Measurements from ENCODE around the gene C1QTNF8.
A peak's percentile ranks its signal among the peaks of the same experiment; 100 is the strongest.

C1QTNF8 gene

DNA sequence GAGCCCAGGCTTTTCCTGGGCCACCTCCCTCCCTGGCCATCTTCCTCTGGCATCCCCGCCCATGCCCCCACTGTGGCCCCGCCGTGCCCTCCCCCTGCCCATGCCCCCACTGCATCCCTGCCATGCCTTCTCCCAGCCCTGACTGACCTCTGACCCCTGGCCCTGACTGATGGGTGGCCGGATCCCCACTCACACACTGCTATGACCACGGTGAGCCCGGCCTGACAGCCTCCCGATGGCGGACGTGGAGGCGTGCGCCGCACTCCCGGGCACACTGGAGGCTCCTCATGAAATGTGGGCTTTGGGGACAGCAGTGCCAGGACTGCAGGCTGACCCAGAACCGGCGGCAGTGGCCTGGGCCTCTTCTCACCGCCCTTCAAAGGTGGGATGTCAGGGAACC lies 10.6 kb upstream of the C1QTNF8 start:
- Mint-ChIP-seq H3K36me3 (no peaks in the 10 kb centered on the region), H3K27me3 (peaks cover 25% of the 10 kb centered on the region), H3K4me3 (no peak overlapping the region), H3K27ac (no peak overlapping the region), H3K9me3 (no peaks in the 10 kb centered on the region), H3K4me1 (no peaks in the 10 kb centered on the region)
- DNase-seq = no peak
- CTCF ChIA-PET = no interaction called here

DNA sequence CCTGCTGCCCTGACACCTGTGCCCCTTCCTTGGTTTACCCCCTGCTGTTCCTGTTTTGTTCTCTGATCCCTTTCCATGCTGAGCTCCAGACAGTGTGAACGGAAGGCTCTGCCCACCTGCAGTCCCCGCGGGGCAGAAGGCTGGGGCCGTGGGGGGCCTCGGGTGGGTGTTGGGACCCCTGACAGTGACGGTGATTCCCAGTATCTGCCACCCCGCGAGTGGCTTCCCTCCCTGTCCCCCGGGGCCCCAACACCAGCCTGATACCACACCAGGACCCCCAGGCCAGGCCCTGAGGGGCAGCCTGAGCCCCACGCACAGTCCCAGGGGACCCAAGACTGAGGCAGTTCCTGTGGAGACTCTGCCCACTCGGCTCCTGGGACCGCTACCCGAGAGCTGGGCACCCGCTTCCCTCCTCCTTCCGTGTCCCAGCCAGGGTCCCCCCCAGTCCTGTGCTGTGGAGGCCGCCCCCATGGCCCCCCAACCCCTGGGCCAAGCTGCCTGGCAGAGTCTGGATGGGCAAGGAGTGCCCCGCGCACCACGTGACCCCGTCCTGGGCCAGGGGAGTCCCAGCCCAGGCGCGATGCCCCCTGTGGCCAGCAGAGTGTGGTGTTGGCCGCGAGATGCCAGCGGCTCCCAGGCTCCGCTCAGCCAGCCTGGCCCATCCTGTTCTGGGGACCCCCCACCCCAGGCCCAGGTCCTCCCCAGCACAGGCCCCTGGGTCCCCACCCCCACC lies 10.0 kb upstream of the C1QTNF8 start:
- CTCF ChIA-PET = no interaction called here
- Mint-ChIP-seq H3K27ac (no peak overlapping the region), H3K4me3 (no peak overlapping the region), H3K4me1 (no peaks in the 10 kb centered on the region), H3K27me3 (peaks cover 25% of the 10 kb centered on the region), H3K36me3 (no peaks in the 10 kb centered on the region), H3K9me3 (no peaks in the 10 kb centered on the region)
- peak; percentile 53 for DNase-seq

DNA sequence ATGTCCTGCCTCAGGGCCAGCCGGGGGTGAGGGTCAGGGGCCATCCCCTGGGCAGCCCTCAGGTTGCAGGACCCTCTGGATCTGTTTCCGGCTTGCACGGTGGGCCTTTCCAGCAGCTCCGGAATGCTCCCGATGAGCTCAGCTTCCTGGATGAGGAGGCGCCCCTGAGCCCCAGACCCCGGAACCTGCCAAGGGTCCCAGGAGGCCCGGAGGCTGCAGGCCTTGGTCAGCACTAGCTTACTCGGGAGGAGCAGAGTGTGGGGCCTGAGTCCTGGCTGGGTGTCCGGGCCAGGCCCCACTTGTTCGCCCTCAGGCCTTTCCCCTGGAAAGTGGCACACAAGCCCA lies 7.6 kb upstream of the C1QTNF8 start:
- no peak overlapping the region for H3K27ac Mint-ChIP-seq
- H3K4me1 Mint-ChIP-seq = no peaks in the 10 kb centered on the region
- H3K27me3 Mint-ChIP-seq = peaks cover 28% of the 10 kb centered on the region
- DNase-seq = no peak
- H3K9me3 Mint-ChIP-seq = no peaks in the 10 kb centered on the region
- CTCF ChIA-PET = interaction anchor here (0.8 to 1.5 kb wide), 5 partner anchors 8 to 391 kb away, joined by 3 to 4 read pairs (median 4); no protein-coding TSS in a partner anchor
- H3K36me3 Mint-ChIP-seq = no peaks in the 10 kb centered on the region
- no peak overlapping the region for H3K4me3 Mint-ChIP-seq

DNA sequence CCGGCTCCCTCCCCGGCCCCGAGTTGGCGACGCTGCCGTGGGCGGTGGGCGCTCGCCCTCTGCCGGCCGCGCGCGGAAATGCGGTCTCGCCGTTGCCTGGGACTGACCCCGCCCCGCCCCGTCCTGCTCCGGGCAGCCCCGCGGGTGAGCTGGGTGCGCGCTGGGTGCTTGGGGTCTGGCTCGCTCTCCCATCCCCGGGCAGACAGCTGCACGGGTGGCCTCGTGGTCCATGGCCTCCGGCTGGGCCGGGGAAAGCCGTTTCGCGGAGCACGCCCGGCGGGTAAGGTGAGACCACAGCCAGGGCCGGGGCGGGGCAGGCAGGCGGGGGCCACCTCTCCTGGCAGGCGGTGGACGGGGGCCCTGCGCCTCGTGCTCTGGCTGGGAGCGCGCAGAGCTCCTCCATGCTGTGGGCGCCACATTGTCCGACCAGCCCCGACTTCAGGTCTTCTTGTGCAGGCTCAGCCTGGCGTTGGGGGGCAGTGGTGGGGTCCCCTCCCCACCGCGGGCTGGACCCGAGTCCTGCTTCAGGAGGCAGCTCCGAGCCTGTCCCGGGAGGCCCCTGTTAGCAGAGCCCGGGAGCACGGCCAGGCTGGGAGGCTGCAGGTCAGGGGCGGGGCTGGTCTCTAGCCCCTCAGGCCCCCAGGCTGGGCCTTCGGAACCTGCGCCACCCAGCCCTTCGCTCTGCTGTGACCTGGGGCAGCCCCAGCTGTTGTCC lies 7.0 kb upstream of the C1QTNF8 start:
- Mint-ChIP-seq H3K4me1 (no peaks in the 10 kb centered on the region), H3K36me3 (no peaks in the 10 kb centered on the region), H3K9me3 (no peaks in the 10 kb centered on the region), H3K27ac (no peak overlapping the region), H3K4me3 (no peak overlapping the region), H3K27me3 (peaks cover 25% of the 10 kb centered on the region)
- CTCF ChIA-PET = interaction anchor here (0.8 to 1.5 kb wide), 6 partner anchors 9 to 391 kb away, joined by 3 to 4 read pairs (median 4); no protein-coding TSS in a partner anchor
- peak; percentile 75 for DNase-seq

DNA sequence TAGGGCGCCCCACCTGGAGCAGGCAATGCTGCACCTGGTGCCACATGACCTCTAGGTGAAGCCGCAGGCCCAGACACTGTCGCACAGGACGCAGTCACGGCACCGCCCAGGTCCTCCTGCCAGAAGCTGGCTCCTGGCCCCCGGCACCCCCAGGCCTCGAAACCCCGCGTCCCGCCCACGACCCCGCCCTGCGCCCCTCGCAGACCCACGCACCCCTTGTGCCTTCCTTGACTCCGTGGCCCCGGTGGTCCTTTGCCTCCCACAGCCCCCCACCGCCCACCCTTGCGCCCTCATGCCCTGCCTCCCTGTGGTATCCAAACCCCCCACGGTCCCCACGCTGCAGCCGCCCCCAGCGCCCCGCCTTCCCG lies 6.3 kb upstream of the C1QTNF8 start:
- Mint-ChIP-seq H3K9me3 (no peaks in the 10 kb centered on the region), H3K27ac (no peak overlapping the region), H3K27me3 (peaks cover 25% of the 10 kb centered on the region), H3K36me3 (no peaks in the 10 kb centered on the region), H3K4me3 (no peak overlapping the region), H3K4me1 (no peaks in the 10 kb centered on the region)
- CTCF ChIA-PET = interaction anchor here (1.0 to 1.5 kb wide), 4 partner anchors 10 to 390 kb away, joined by 3 to 4 read pairs (median 4); no protein-coding TSS in a partner anchor
- DNase-seq = no peak

DNA sequence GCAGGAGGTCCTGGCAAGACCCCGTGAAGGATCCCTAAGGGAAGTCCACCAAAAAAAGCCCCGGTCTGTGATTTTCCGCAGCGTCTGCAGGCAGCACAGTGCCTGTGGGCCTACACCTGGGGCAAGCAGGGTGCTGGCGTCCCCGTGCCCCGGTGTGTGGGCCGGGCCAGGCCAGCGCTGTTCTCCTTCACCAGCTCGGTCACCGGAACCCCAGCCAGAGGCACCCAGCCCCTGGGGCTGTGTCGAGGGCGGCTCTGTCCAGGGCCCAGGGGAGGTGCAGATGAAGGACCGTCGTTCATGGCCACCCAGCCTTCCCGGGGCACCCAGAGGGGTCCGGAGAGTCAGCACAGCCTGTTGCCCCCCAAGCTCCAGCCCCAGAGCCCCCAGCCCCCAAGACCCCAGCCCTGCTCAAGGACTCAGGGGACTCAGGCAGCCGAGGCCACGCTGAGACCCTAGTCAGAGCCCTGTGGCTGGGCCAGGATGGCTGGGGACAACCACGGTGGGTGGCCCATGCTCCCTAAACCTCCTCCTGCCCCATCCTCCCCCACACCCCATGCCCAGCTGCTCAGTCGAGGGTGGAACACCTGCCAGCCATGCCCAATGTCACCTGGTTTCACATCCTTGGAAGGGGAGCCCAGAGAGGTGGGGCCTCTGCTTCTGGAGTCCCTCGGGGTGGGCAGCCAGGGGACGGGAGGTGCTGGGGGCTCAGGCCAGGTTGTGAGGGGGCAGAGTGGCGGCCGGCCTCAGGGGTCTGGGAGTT lies 5.7 kb upstream of the C1QTNF8 start:
- no peaks in the 10 kb centered on the region for H3K4me1 Mint-ChIP-seq
- H3K9me3 Mint-ChIP-seq = no peaks in the 10 kb centered on the region
- no peak overlapping the region for H3K4me3 Mint-ChIP-seq
- DNase-seq = no peak
- no peak overlapping the region for H3K27ac Mint-ChIP-seq
- no peaks in the 10 kb centered on the region for H3K36me3 Mint-ChIP-seq
- CTCF ChIA-PET = no interaction called here
- H3K27me3 Mint-ChIP-seq = peaks cover 25% of the 10 kb centered on the region

DNA sequence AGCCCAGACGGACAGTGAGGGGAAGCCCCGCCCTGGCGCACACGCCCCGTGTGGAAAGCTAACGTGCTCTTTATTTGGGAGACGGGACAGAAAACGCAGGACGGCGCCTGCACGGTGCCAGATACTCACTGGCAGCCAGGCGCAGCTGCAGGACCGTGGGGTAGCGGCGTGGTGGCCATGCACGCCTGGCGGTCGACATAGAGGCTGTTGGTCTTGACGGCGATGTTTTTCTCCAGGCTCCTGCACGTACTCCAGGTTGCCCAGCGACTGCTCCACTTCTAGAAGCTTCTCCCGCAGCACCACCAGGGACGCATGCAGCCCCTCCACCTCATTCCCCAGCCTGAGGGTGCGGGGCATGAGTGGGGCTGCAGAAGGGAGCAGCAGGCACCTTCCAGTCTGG lies 5.1 kb upstream of the C1QTNF8 start:
- peaks cover 25% of the 10 kb centered on the region for H3K27me3 Mint-ChIP-seq
- H3K36me3 Mint-ChIP-seq = no peaks in the 10 kb centered on the region
- no peak overlapping the region for H3K4me3 Mint-ChIP-seq
- CTCF ChIA-PET = no interaction called here
- H3K9me3 Mint-ChIP-seq = no peaks in the 10 kb centered on the region
- H3K4me1 Mint-ChIP-seq = no peaks in the 10 kb centered on the region
- H3K27ac Mint-ChIP-seq = no peak overlapping the region
- no peak for DNase-seq

DNA sequence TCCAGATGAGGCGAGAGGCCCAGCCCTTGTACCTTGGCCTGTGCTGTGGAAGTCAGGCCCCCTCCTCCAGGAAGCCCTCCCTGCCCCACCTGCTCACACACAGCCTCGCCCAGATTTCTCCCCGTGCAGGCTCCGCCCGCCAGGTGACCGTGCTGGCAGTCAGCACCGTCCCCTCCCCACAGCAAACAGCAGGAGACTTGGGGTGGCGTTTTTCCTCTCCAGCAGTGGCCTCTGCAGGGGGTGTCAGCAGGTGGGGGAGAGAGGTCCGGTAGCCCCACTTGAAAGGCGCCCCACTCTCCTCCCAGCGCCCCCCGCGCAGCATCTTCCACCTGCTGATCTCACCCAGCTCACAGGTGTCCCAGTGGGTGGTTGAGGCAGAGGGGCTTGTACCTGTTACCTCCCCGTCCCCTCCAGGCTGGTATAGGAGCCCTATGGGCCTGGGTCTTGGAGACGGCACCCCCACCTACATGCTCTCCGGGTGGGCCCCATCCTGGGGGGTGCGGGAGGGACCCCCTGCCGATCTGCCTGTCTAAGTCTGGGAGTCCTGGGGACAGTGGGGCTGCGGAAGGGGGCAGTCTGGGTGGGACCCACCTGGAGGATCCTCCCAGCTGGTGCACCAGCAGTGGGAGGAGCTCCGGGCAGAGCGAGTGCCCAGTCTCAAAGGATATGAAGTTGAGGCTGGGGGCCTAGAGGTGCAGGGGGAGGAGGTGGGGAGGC lies 4.2 kb upstream of the C1QTNF8 start:
- Mint-ChIP-seq H3K27me3 (peaks cover 25% of the 10 kb centered on the region), H3K36me3 (no peaks in the 10 kb centered on the region), H3K4me1 (no peaks in the 10 kb centered on the region), H3K4me3 (no peak overlapping the region), H3K27ac (no peak overlapping the region), H3K9me3 (no peaks in the 10 kb centered on the region)
- no peak for DNase-seq
- CTCF ChIA-PET = no interaction called here

DNA sequence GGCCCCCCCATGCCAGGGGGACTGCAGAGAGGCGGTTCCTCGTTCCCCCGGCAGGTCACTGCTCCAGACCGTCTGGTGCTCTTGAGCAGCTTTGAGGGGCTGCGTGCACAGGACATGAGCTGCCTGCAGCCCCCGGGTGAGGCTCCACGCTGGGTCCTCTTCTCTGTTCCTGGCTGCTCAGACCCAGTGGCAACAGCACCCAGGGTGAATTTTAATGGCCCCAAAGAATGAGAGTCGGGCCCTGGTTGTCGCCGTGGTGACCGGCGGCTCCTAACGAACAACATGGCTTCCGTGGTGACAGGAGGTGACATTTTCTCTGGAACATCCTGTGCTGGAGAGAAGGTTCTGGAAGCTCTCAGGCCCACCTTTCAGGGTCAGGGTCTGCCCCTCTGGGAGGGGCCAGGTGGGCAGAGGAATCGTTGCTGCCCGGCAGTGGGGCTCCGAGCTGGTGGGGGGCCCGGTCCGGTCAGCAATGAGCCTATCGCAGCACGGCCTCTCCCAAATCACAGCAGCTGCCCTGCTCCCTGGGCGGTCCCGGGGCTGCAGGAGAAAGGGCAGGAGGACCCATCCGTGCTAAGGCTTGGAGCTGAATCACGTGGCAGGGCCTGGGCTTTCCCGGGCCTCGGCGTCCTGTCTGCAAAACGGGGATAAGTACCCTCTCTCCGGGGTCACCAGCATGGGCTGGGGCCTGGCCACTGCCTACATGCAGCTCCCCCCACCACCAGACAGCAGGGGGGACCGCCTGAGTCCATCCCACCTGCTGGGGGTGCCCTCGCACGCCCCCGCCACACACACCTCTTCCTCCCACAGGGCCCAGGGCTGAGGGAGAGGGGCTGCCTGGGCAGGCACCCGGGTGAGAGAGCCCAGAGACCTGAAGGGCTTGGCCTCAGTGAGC lies 3.4 kb upstream of the C1QTNF8 start:
- H3K9me3 Mint-ChIP-seq = no peaks in the 10 kb centered on the region
- peaks cover 23% of the 10 kb centered on the region for H3K27me3 Mint-ChIP-seq
- no peak overlapping the region for H3K27ac Mint-ChIP-seq
- H3K36me3 Mint-ChIP-seq = no peaks in the 10 kb centered on the region
- CTCF ChIA-PET = no interaction called here
- no peaks in the 10 kb centered on the region for H3K4me1 Mint-ChIP-seq
- H3K4me3 Mint-ChIP-seq = no peak overlapping the region
- no peak for DNase-seq

DNA sequence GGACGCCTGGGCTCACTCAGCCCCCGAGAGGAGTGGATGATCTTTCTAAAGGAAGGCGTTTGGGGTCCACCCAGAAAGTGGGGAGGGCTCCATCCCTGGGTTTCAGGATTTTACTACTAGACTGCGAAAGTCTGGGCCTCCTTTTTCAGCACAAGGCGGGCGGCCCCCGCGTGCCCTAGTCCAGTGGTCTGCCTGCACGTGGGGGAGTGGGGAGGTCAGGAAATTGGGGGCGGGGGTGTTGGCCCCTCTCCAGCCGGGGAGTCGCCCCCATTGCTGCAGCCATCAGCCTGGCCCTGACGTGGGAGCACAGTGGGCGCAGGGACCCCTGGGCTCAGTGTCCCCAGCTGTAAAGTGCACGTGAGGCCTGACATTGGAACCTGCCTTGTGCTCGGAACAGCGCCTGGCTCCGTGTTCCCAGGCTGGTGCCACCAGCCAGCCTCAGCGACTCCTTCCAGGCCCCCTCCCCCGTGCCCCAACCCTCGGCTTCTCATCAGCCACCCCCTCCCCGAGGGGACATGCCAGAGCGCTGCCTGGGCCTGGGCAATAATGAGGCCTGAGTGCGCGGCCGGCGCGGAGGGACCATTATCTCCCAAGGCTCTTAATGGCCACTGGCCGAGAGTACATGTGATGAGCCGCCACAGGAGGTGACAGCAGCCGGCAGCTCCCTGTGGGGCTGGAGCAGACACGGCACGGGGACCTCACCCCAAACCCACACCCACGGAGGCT lies 2.4 kb upstream of the C1QTNF8 start:
- Mint-ChIP-seq H3K36me3 (peaks cover 2% of the 10 kb centered on the region), H3K4me1 (no peaks in the 10 kb centered on the region), H3K4me3 (no peak overlapping the region), H3K27ac (no peak overlapping the region), H3K9me3 (peaks cover 1% of the 10 kb centered on the region), H3K27me3 (peaks cover 20% of the 10 kb centered on the region)
- CTCF ChIA-PET = no interaction called here
- no peak for DNase-seq

DNA sequence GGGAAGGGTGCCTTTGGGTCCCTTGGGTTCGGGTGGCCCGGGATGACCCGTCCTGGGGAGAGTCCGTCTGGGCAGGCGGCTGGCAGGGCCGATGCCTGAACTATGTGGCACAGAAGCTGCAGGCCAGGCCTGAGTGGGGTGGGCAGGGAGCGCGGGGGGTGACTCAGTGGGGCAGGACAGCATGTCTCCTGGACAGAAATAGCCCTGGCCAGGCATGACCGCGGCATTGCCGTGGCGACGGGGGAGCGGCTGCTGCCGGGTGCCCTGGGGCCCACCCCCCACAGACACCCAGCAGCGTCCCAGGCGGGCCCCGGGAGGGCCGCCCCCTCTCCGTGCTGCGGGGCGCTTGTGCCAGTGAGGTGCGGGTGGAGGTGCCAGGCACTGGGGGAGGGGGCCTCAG lies 1.8 kb upstream of the C1QTNF8 start:
- DNase-seq = no peak
- no peaks in the 10 kb centered on the region for H3K4me1 Mint-ChIP-seq
- peaks cover 3% of the 10 kb centered on the region for H3K36me3 Mint-ChIP-seq
- H3K27ac Mint-ChIP-seq = no peak overlapping the region
- peaks cover 22% of the 10 kb centered on the region for H3K27me3 Mint-ChIP-seq
- peaks cover 2% of the 10 kb centered on the region for H3K9me3 Mint-ChIP-seq
- no peak overlapping the region for H3K4me3 Mint-ChIP-seq
- CTCF ChIA-PET = no interaction called here

DNA sequence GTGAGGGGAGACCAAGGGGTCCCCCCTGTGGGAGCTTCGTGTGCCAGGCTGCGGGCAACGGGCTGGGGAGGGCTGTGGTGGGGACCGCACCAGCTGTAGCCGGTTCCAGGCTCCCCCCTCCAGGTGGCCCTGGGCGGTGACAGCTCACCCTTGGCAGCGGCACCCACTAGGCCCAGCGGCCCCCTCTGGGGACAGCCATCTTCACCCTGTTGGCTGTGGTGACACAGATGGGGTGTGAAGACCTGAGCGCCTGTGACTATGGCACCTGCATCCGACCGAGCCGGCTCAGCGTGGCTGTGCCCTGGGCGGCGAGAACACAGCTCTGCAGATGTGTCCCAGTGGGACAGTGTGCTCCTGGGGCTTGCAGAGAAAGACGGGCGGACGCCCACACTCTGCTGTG lies 1.1 kb upstream of the C1QTNF8 start:
- Mint-ChIP-seq H3K4me1 (no peaks in the 10 kb centered on the region), H3K36me3 (peaks cover 5% of the 10 kb centered on the region)

More for the DNA sequence above, 1.1 kb upstream of the C1QTNF8 start:
- no peak overlapping the region for H3K4me3 Mint-ChIP-seq
- no peak overlapping the region for H3K27ac Mint-ChIP-seq
- peaks cover 4% of the 10 kb centered on the region for H3K9me3 Mint-ChIP-seq
- H3K27me3 Mint-ChIP-seq = peaks cover 22% of the 10 kb centered on the region
- no peak for DNase-seq
- CTCF ChIA-PET = no interaction called here

Measured in activated naive CD4-positive, alpha-beta T cell treated with anti-CD3 and anti-CD28 coated beads, Interleukin-2, amount 10 ng/mL, durations not matched to agents 7 days and 5 days (primary cell).